K562 (cell line): ENCODE measurements around the gene CKM. TPM values are rescaled to one million over a fixed set of nuclear protein-coding genes. Genes with fewer than 3 reads are reported as not detected.
A peak's percentile ranks its signal among the peaks of the same experiment; 100 is the strongest.

ENCODE experiments used
- ATAC-seq: fragments of 200-7000 bp; cut with Tn5 transposase; 3 replicates; pipeline ENCODE4 v1.9.1; 2020; ENCODE audit warnings: moderate library complexity
- BruUV-seq: library from RNA; stranded (reverse); fragments of 400-500 nt; replicated peaks from 2 replicates; lab custom pipeline; 2021; lab: Mats Ljungman, UMichigan
- CTCF ChIA-PET: fragments of 300-600 bp; formaldehyde crosslinking; extraction: SDS; loops from one replicate; lab custom pipeline; 2021; ENCODE audit warnings: low intra/inter-chr PET ratio; lab: Yijun Ruan, JAX
- POLR2A ChIA-PET: fragments of 300-600, 350-650 bp; sonication (Branson Sonifier 250); formaldehyde crosslinking; extraction: SDS; loops from one replicate; lab custom pipeline; 2021; ENCODE audit warnings: antibody characterized with exemption, inconsistent platforms; lab: Yijun Ruan, JAX
- DNase-seq, 4 experiments: peaks; one replicate each; pipeline versions ENCODE4 v3.0.0 to v3.0.0-alpha.2; 2011 to 2018; ENCODE audit warnings: low spot score in 3 of 4, mixed read lengths in 3 of 4; ENCODE audit errors: extremely low read depth in 1 of 4
- FAIRE-seq: peaks from 2 replicates; lab custom pipeline; 2011; peaks lifted over from hg19 to GRCh38; lab: Jason Lieb, UNC
- H2AFZ ChIP-seq: 2 replicates; pipeline ENCODE4 v1.6.0; 2011; ENCODE audit warnings: low read depth, low read length, control low read depth, inconsistent platforms
- H3K27ac ChIP-seq: fragments of 200-600 bp; 3 replicates; pipeline ENCODE4 v1.8.0; 2011; ENCODE audit warnings: low read depth, mild to moderate bottlenecking, control low read depth, inconsistent platforms, low read length, moderate library complexity, mixed read lengths; ENCODE audit errors: extremely low read depth
- H3K27me3 ChIP-seq, 2 experiments: fragments of 300-600 bp in 1 of 2; 2 replicates in 1 of 2; 3 replicates in 1 of 2; pipeline versions ENCODE4 v1.6.0 to v1.8.0; 2011; ENCODE audit warnings: inconsistent platforms in 2 of 2, low read length in 2 of 2, mild to moderate bottlenecking in 1 of 2, mixed read lengths in 1 of 2, moderate library complexity in 1 of 2; ENCODE audit not compliant: control insufficient read depth in 2 of 2, insufficient read depth in 2 of 2
- H3K36me3 ChIP-seq: fragments of 300-600 bp; 3 replicates; pipeline ENCODE4 v1.8.0; 2011; ENCODE audit warnings: mild to moderate bottlenecking, low read length, inconsistent platforms; ENCODE audit not compliant: control insufficient read depth, insufficient read depth
- H3K4me1 ChIP-seq, 2 experiments: fragments of 200-600 bp in 1 of 2; replicated peaks in 1 of 2; 2 replicates in 1 of 2; 3 replicates in 1 of 2; pipeline versions ENCODE4 v1.5.1 to v1.8.0; 2011; ENCODE audit warnings: inconsistent platforms in 2 of 2, low read length in 2 of 2, mild to moderate bottlenecking in 1 of 2, mixed read lengths in 1 of 2, moderate library complexity in 1 of 2; ENCODE audit not compliant: control insufficient read depth in 2 of 2, insufficient read depth in 2 of 2
- H3K4me2 ChIP-seq: 2 replicates; pipeline ENCODE4 v1.6.1; 2011; ENCODE audit warnings: low read length, control low read depth, inconsistent platforms, mixed read lengths; ENCODE audit not compliant: insufficient read depth
- H3K4me3 ChIP-seq: fragments of 200-600 bp; sonication (generic), shearing (Covaris generic); 2 replicates; pipeline ENCODE4 v1.5.1; 2016; ENCODE audit warnings: control low read depth, inconsistent platforms
- H3K79me2 ChIP-seq: fragments of 200-600 bp; 3 replicates; pipeline ENCODE4 v1.8.0; 2011; ENCODE audit warnings: low read length, inconsistent platforms; ENCODE audit not compliant: control insufficient read depth, insufficient read depth
- H3K9ac ChIP-seq, 2 experiments: 2 replicates each; pipeline versions ENCODE4 v1.6.0 to v1.6.1; 2011; ENCODE audit warnings: low read depth in 2 of 2, low read length in 2 of 2, control low read depth in 1 of 2, inconsistent platforms in 1 of 2, mild to moderate bottlenecking in 1 of 2, mixed read lengths in 1 of 2; ENCODE audit not compliant: insufficient read depth in 1 of 2
- H3K9me1 ChIP-seq: one replicate; pipeline ENCODE4 v1.6.0; 2011; ENCODE audit warnings: inconsistent platforms, mild to moderate bottlenecking, low read length, moderate library complexity; ENCODE audit not compliant: control insufficient read depth, insufficient read depth
- H3K9me3 ChIP-seq: replicated peaks from 2 replicates; pipeline ENCODE4 v1.5.1; 2011; ENCODE audit warnings: low read depth, low read length, inconsistent platforms; ENCODE audit not compliant: control insufficient read depth, insufficient read depth
- H4K20me1 ChIP-seq: replicated peaks from 2 replicates; pipeline ENCODE4 v1.6.1; 2011; ENCODE audit warnings: low read length, inconsistent platforms, mixed read lengths; ENCODE audit not compliant: control insufficient read depth, insufficient read depth
- BCOR ChIP-seq: fragments of 450-650 bp; IDR thresholded peaks from 2 replicates; pipeline ENCODE4 v1.6.1; 2016
- CREB1 ChIP-seq, 2 experiments: sonication (generic) in 1 of 2; formaldehyde crosslinking in 1 of 2; IDR thresholded peaks; 2 replicates each; pipeline versions ENCODE4 v1.6.1 to v1.8.0; 2012 to 2022; ENCODE audit warnings: inconsistent platforms in 1 of 2, mild to moderate bottlenecking in 1 of 2, missing genetic modification reagents in 1 of 2, moderate library complexity in 1 of 2
- ETV5 ChIP-seq: sonication (generic); formaldehyde crosslinking; IDR thresholded peaks from 2 replicates; pipeline ENCODE4 v1.4.0; 2020; ENCODE audit warnings: low read depth, mild to moderate bottlenecking, missing genetic modification reagents
- NFATC3 ChIP-seq: fragments of 450-650 bp; IDR thresholded peaks from 2 replicates; pipeline ENCODE4 v1.6.1; 2017; ENCODE audit warnings: mild to moderate bottlenecking
- NFE2 ChIP-seq: IDR thresholded peaks from 2 replicates; pipeline ENCODE4 v1.6.1; 2014; ENCODE audit warnings: antibody characterized with exemption, low read depth
- RBM25 ChIP-seq: fragments of 200-400 bp; formaldehyde crosslinking; IDR thresholded peaks from 2 replicates; pipeline ENCODE4 v1.6.1; 2018; ENCODE audit warnings: low read length, low read depth, moderate library complexity; ENCODE audit not compliant: severe bottlenecking
- SRSF7 ChIP-seq: fragments of 200-400 bp; formaldehyde crosslinking; optimal IDR thresholded peaks from 2 replicates; pipeline ENCODE3; 2017; ENCODE audit warnings: mild to moderate bottlenecking, low read depth, low read length
- XRCC3 ChIP-seq: fragments of 450-650 bp; IDR thresholded peaks from 2 replicates; pipeline ENCODE4 v1.6.1; 2017; ENCODE audit warnings: mild to moderate bottlenecking, moderate library complexity
- ZFPM2 ChIP-seq: fragments of 250-450 bp; sonication (Bioruptor Pico); IDR thresholded peaks from 2 replicates; pipeline ENCODE4 v1.5.1; 2022; ENCODE audit warnings: mild to moderate bottlenecking
- WGBS: fragments of 100-300 bp; shearing (Covaris generic); methylation state at CpG from one replicate; pipeline ENCODE4 v1.1.6; 2016; ENCODE audit warnings: low coverage, mixed read lengths; ENCODE audit not compliant: insufficient coverage; ENCODE audit errors: missing lambda C conversion rate; 5-methylcytosine and 5-hydroxymethylcytosine counted together
- in situ Hi-C: fragments of 300-500 bp; cut with MboI; formaldehyde crosslinking; loops from 4 replicates; pipeline ENCODE4 v1.15.0; 2018; ENCODE audit warnings: inconsistent platforms, mixed read lengths
- intact Hi-C: fragments of 100-400 bp; cut with micrococcal nuclease; formaldehyde crosslinking; loops from 2 replicates; pipeline ENCODE4 v1.14.2; 2022
- polyA plus RNA-seq, 8 experiments: library from polyadenylated mRNA; depleted of rRNA in 4 of 8; stranded (reverse) in 5 of 8; unstranded in 3 of 8; fragments of >200 nt; fragmentation: Nextera tagmentation in 2 of 8; fragmentation: Illumina TruSeq in 1 of 8; extraction: Ambion mirVana in 2 of 8; extraction: Trizol in 1 of 8; gene quantifications; 2 replicates each; pipeline versions ENCODE4 v1.2.1 to v1.2.3, GENCODE V29; 2011 to 2014; ENCODE audit warnings: inconsistent platforms in 1 of 8, missing spikeins in 1 of 8
- total RNA-seq, 7 experiments: library from RNA; depleted of rRNA in 6 of 7; stranded (reverse); fragments of >200 nt in 6 of 7; fragmentation: Illumina TruSeq in 2 of 7; extraction: Trizol in 2 of 7; gene quantifications; 2 replicates each; pipeline versions ENCODE4 v1.2.1 to v1.2.3, GENCODE V29; 2011 to 2021; ENCODE audit warnings: low replicate concordance in 1 of 7
- TF ChIP-seq, protein P1 (sequence below), 3 experiments: fragments of 200-800 bp in 1 of 3; sonication (Bioruptor generic) in 1 of 3; sonication (generic) in 1 of 3; formaldehyde crosslinking in 1 of 3; IDR thresholded peaks; 2 replicates each; pipeline versions ENCODE4 v1.6.1 to v1.8.0; 2016 to 2022; ENCODE audit warnings: mild to moderate bottlenecking in 2 of 3, missing compliant biosample characterization in 2 of 3, missing genetic modification characterization in 2 of 3, missing genetic modification reagents in 1 of 3
- TF ChIP-seq, protein P2 (sequence below): fragments of 200-800 bp; sonication (Bioruptor generic); IDR thresholded peaks from 2 replicates; pipeline ENCODE4 v1.6.1; 2017; ENCODE audit warnings: missing genetic modification characterization, missing compliant biosample characterization
- TF ChIP-seq, protein P3 (sequence below): fragments of 250-450 bp; sonication (Bioruptor Pico); IDR thresholded peaks from 2 replicates; pipeline ENCODE4 v1.8.0; 2021; ENCODE audit warnings: borderline replicate concordance, mild to moderate bottlenecking, moderate library complexity; ENCODE audit not compliant: poor library complexity, severe bottlenecking

The CKM gene
- total and polyA plus RNA-seq, 9 of the 15 experiments (the other 6 are each of a cell fraction or from before 2014, with no cell fraction given): 0.06 to 0.17 (median 0.09) TPM; not detected in 4

DNA sequence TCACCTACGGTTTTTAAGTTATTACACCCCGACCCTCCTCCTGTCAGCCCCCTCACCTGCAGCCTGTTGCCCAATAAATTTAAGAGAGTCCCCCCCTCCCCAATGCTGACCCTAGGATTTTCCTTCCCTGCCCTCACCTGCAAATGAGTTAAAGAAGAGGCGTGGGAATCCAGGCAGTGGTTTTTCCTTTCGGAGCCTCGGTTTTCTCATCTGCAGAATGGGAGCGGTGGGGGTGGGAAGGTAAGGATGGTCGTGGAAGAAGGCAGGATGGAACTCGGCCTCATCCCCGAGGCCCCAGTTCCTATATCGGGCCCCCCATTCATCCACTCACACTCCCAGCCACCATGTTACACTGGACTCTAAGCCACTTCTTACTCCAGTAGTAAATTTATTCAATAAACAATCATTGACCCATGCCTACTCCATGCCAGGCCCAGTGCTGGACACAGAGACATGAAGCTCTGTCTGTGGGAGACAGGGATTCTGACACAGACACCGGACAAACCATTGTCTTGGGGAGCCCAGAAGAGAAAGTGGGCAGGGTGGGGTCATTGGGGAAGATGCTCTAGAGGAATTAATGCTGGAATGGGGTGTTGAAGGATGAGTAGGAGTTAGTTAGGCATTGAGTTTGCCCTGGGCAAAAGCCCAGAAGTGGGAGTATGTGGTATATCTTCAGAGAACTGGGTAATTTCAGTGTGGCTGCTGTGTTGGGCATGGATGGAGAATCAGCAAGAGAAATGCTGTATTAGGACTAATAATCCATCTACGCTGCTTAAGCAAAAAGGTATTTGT lies 19.2 kb downstream of the CKM start:
- peaks cover 11 to 35% of the 10 kb centered on the region in 2 experiments; a peak in 4 of 5 replicates for H3K4me1 ChIP-seq
- H3K27me3 ChIP-seq: no peaks in the 10 kb centered on the region
- no peaks in the 10 kb centered on the region for H4K20me1 ChIP-seq
- no peaks in the 10 kb centered on the region; the same call in 2 of the 3 replicates for H3K36me3 ChIP-seq
- 55% methylated on average over 11 of the region's 12 CpGs for WGBS
- H2AFZ ChIP-seq: no peak overlapping the region
- CTCF ChIA-PET: no interaction called here
- H3K9me1 ChIP-seq: no peaks in the 10 kb centered on the region
- no peak overlapping the region for H3K4me2 ChIP-seq
- H3K9me3 ChIP-seq: 0 out of 2 replicates have a peak, but pooled peaks cover 2% of the 10 kb centered on the region
- in situ Hi-C loops: no loop called here
- no peaks in the 10 kb centered on the region for H3K79me2 ChIP-seq
- no peak for TF ChIP-seq SRSF7
- no peak for TF ChIP-seq XRCC3
- TF ChIP-seq ZFPM2 (CRISPR knock-in tag): no peak
- TF ChIP-seq, protein P1, sequence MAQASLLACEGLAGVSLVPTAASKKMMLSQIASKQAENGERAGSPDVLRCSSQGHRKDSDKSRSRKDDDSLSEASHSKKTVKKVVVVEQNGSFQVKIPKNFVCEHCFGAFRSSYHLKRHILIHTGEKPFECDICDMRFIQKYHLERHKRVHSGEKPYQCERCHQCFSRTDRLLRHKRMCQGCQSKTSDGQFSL (CRISPR knock-in tag; IDR thresholded peaks at IDR 0.05): peak; percentile 60; the same call in 1 of the 2 replicates
- TF ChIP-seq, protein P1 (tag; IDR thresholded peaks at IDR 0.05): no peak
- TF ChIP-seq NFE2: no peak
- peak; percentile 65 for TF ChIP-seq RBM25
- TF ChIP-seq CREB1 (IDR thresholded peaks at IDR 0.05): no peak
- TF ChIP-seq CREB1 (CRISPR knock-in tag; IDR thresholded peaks at IDR 0.05): no peak
- no peak for TF ChIP-seq ETV5
- TF ChIP-seq, protein P2, sequence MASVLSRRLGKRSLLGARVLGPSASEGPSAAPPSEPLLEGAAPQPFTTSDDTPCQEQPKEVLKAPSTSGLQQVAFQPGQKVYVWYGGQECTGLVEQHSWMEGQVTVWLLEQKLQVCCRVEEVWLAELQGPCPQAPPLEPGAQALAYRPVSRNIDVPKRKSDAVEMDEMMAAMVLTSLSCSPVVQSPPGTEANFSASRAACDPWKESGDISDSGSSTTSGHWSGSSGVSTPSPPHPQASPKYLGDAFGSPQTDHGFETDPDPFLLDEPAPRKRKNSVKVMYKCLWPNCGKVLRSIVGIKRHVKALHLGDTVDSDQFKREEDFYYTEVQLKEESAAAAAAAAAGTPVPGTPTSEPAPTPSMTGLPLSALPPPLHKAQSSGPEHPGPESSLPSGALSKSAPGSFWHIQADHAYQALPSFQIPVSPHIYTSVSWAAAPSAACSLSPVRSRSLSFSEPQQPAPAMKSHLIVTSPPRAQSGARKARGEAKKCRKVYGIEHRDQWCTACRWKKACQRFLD (CRISPR knock-in tag): no peak
- peak; percentile 71; the same call in 1 of the 2 replicates for TF ChIP-seq BCOR
- TF ChIP-seq, protein P3, sequence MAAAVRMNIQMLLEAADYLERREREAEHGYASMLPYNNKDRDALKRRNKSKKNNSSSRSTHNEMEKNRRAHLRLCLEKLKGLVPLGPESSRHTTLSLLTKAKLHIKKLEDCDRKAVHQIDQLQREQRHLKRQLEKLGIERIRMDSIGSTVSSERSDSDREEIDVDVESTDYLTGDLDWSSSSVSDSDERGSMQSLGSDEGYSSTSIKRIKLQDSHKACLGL: no peak
- no peak for TF ChIP-seq NFATC3
- TF ChIP-seq, all 486 proteins: peak for 3
- Histone ChIP-seq H3K9ac (no peak overlapping the region), H3K27ac (no peak overlapping the region), H3K4me3 (no peak overlapping the region)
- BruUV-seq: TSS peak; percentile 28
- ATAC-seq (no peak), DNase-seq (no peak), FAIRE-seq (no peak)
- intact Hi-C loops: no loop called here
- POLR2A ChIA-PET: interaction anchor here (0.6 kb wide), 1 partner anchor 198 kb away, joined by 4 read pairs; no protein-coding TSS in a partner anchor
